ENCODE data around the gene AUH. TPM values are rescaled to one million over a fixed set of nuclear protein-coding genes. Genes with fewer than 3 reads are reported as not detected.
A peak's percentile ranks its signal among the peaks of the same experiment; 100 is the strongest.

The AUH gene
- polyA plus RNA-seq, 1 donor from 2014 or later: 42.6 TPM

GRCh38 chr9:91359083-91359482 is 2.6 kb downstream of the AUH start:
- H3K36me3 ChIP-seq (ENCODE audit: insufficient read depth, low read length): peaks cover 4% of the 10 kb centered on the region
- TF ChIP-seq MXI1 (conservative IDR thresholded peaks at IDR 0.05; ENCODE audit: poor library complexity, severe bottlenecking): no peak
- TF ChIP-seq TAF1 (IDR thresholded peaks at IDR 0.05; ENCODE audit: low read depth): no peak
- no peak for TF ChIP-seq REST (IDR thresholded peaks at IDR 0.05; ENCODE audit: borderline replicate concordance)
- TF ChIP-seq POLR2AphosphoS5 (IDR thresholded peaks at IDR 0.05): no peak
- no peak for TF ChIP-seq RAD21 (conservative IDR thresholded peaks at IDR 0.05)
- no peak for TF ChIP-seq EZH2 (IDR thresholded peaks at IDR 0.05; ENCODE audit: borderline replicate concordance, insufficient read depth, low read length, poor library complexity, severe bottlenecking)
- TF ChIP-seq EP300 (conservative IDR thresholded peaks at IDR 0.05; ENCODE audit: poor library complexity, severe bottlenecking): no peak
- TF ChIP-seq SMC3 (conservative IDR thresholded peaks at IDR 0.05; ENCODE audit: poor library complexity): no peak
- TF ChIP-seq CTCF (IDR thresholded peaks at IDR 0.05; ENCODE audit: poor library complexity, severe bottlenecking): no peak
- H3K27me3 ChIP-seq (ENCODE audit: insufficient read depth, low read depth, low read length): no peaks in the 10 kb centered on the region
- no peak overlapping the region for H2AFZ ChIP-seq (ENCODE audit: low read depth, low read length)
- H3K27ac ChIP-seq (ENCODE audit: low read length): no peak overlapping the region
- H3K4me2 ChIP-seq (ENCODE audit: low read length): peak overlapping the region; percentile 86
- no peaks in the 10 kb centered on the region for H3K9me3 ChIP-seq (ENCODE audit: low read length)
- no peaks in the 10 kb centered on the region for H3F3A ChIP-seq (ENCODE audit: insufficient read depth, low read length, poor library complexity, severe bottlenecking)
- H3K9ac ChIP-seq (ENCODE audit: low read length): no peak overlapping the region
- H3K9me2 ChIP-seq (ENCODE audit: insufficient read depth, low read length): no peaks in the 10 kb centered on the region
- no peaks in the 10 kb centered on the region for H4K20me1 ChIP-seq (ENCODE audit: insufficient read depth)
- H3K4me3 ChIP-seq (ENCODE audit: low read length): peak overlapping the region; percentile 97
- peaks cover 37% of the 10 kb centered on the region for H3K79me2 ChIP-seq (replicated peaks; ENCODE audit: insufficient read depth, low read length)

- no peaks in the 10 kb centered on the region for H3F3A ChIP-seq (ENCODE audit: insufficient read depth, low read length, poor library complexity, severe bottlenecking)
- H3K9ac ChIP-seq (ENCODE audit: low read length): no peak overlapping the region
- no peaks in the 10 kb centered on the region for H3K27me3 ChIP-seq (ENCODE audit: insufficient read depth, low read depth, low read length)
- H3K79me2 ChIP-seq (replicated peaks; ENCODE audit: insufficient read depth, low read length): peaks cover 35% of the 10 kb centered on the region
- TF ChIP-seq SMC3 (conservative IDR thresholded peaks at IDR 0.05; ENCODE audit: poor library complexity) (no peak), POLR2AphosphoS5 (IDR thresholded peaks at IDR 0.05) (no peak), EP300 (conservative IDR thresholded peaks at IDR 0.05; ENCODE audit: poor library complexity, severe bottlenecking) (no peak), MXI1 (conservative IDR thresholded peaks at IDR 0.05; ENCODE audit: poor library complexity, severe bottlenecking) (no peak), EZH2 (IDR thresholded peaks at IDR 0.05; ENCODE audit: borderline replicate concordance, insufficient read depth, low read length, poor library complexity, severe bottlenecking) (no peak), RAD21 (conservative IDR thresholded peaks at IDR 0.05) (no peak), CTCF (IDR thresholded peaks at IDR 0.05; ENCODE audit: poor library complexity, severe bottlenecking) (no peak)
- H3K36me3 ChIP-seq (ENCODE audit: insufficient read depth, low read length): peaks cover 4% of the 10 kb centered on the region
- H2AFZ ChIP-seq (ENCODE audit: low read depth, low read length): no peak overlapping the region
- H3K9me2 ChIP-seq (ENCODE audit: insufficient read depth, low read length): no peaks in the 10 kb centered on the region
- no peaks in the 10 kb centered on the region for H4K20me1 ChIP-seq (ENCODE audit: insufficient read depth)
- H3K9me3 ChIP-seq (ENCODE audit: low read length): no peaks in the 10 kb centered on the region
- H3K4me2 ChIP-seq (ENCODE audit: low read length): no peak overlapping the region
- no peak overlapping the region for H3K4me3 ChIP-seq (ENCODE audit: low read length)
- H3K27ac ChIP-seq (ENCODE audit: low read length): no peak overlapping the region
These were observed 6.8 kb downstream of the AUH start for GRCh38 chr9:91354881-91355280.
